Measurements from ENCODE around the gene ROGDI. TPM values are rescaled to one million over a fixed set of nuclear protein-coding genes. Genes with fewer than 3 reads are reported as not detected.

The ROGDI gene
- total RNA-seq, 2 experiments from 2014 or later, result 6.3 to 7.6 TPM

DNA sequence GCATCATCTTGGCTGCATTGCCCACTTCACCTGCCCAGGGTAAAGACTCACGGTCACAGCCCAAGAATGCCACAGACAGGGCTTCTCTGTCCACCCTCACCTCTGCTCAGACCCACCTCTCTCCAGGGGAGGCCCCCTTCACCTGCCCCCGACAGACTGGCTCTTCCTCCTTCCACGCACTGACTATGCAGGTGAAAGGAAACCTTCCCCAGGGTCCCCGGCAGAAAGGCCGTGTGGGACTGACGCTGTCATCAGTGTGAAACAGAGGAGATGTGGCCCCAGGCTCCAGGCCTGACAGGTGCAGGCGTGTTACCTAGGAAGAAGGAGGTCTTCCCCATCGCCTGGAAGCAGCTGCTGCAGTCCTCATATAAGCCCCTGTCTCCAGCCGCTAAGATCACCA lies 9.3 kb upstream of the ROGDI start:
- Histone ChIP-seq H3K9me3 (ENCODE audit: low read length) (no peaks in the 10 kb centered on the region), H3K36me3 (ENCODE audit: insufficient read depth, low read length) (peaks cover 83% of the 10 kb centered on the region), H3K9me2 (ENCODE audit: insufficient read depth, low read length) (no peaks in the 10 kb centered on the region), H3K79me2 (ENCODE audit: insufficient read depth, low read depth, low read length) (no peaks in the 10 kb centered on the region), H4K20me1 (ENCODE audit: insufficient read depth, low read length) (no peaks in the 10 kb centered on the region), H2AFZ (ENCODE audit: low read length) (no peak overlapping the region), H3K4me1 (ENCODE audit: insufficient read depth, low read length, poor library complexity, severe bottlenecking) (no peaks in the 10 kb centered on the region), H3K4me2 (ENCODE audit: low read length) (no peak overlapping the region), H3K4me3 (ENCODE audit: low read depth, low read length, poor library complexity, severe bottlenecking) (no peak overlapping the region), H3K27ac (ENCODE audit: low read depth, low read length, poor library complexity, severe bottlenecking) (no peak overlapping the region)
- DNase-seq (ENCODE audit: low spot score), result no peak
- CTCF ChIA-PET (ENCODE audit: unreplicated experiment), result no interaction called here
- no TSS peak for BruUV-seq (replicated peaks)
- TF ChIP-seq EZH2phosphoT487 (IDR thresholded peaks at IDR 0.05; ENCODE audit: borderline replicate concordance, low read depth, low read length), result no peak
- TF ChIP-seq, protein P1, sequence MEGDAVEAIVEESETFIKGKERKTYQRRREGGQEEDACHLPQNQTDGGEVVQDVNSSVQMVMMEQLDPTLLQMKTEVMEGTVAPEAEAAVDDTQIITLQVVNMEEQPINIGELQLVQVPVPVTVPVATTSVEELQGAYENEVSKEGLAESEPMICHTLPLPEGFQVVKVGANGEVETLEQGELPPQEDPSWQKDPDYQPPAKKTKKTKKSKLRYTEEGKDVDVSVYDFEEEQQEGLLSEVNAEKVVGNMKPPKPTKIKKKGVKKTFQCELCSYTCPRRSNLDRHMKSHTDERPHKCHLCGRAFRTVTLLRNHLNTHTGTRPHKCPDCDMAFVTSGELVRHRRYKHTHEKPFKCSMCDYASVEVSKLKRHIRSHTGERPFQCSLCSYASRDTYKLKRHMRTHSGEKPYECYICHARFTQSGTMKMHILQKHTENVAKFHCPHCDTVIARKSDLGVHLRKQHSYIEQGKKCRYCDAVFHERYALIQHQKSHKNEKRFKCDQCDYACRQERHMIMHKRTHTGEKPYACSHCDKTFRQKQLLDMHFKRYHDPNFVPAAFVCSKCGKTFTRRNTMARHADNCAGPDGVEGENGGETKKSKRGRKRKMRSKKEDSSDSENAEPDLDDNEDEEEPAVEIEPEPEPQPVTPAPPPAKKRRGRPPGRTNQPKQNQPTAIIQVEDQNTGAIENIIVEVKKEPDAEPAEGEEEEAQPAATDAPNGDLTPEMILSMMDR (conservative IDR thresholded peaks at IDR 0.05; ENCODE audit: low read length), result no peak
- intact Hi-C loops (cut with micrococcal nuclease; ENCODE audit: unreplicated experiment), result no loop called here
- POLR2A ChIA-PET, result no interaction called here

- no peak overlapping the region for H3K4me3 ChIP-seq (ENCODE audit: low read depth, low read length, poor library complexity, severe bottlenecking)
- no peaks in the 10 kb centered on the region for H4K20me1 ChIP-seq (ENCODE audit: insufficient read depth, low read length)
- no peaks in the 10 kb centered on the region for H3K79me2 ChIP-seq (ENCODE audit: insufficient read depth, low read depth, low read length)
- no peak overlapping the region for H3K4me2 ChIP-seq (ENCODE audit: low read length)
- H3K9me2 ChIP-seq (ENCODE audit: insufficient read depth, low read length), result no peaks in the 10 kb centered on the region
- BruUV-seq (replicated peaks), result no TSS peak
- H3K9me3 ChIP-seq (ENCODE audit: low read length), result no peaks in the 10 kb centered on the region
- no peak for DNase-seq (ENCODE audit: low spot score)
- no peaks in the 10 kb centered on the region for H3K4me1 ChIP-seq (ENCODE audit: insufficient read depth, low read length, poor library complexity, severe bottlenecking)
- ChIA-PET CTCF (ENCODE audit: unreplicated experiment) (no interaction called here), POLR2A (no interaction called here)
- no peak overlapping the region for H3K27ac ChIP-seq (ENCODE audit: low read depth, low read length, poor library complexity, severe bottlenecking)
- TF ChIP-seq, protein P1 (conservative IDR thresholded peaks at IDR 0.05; ENCODE audit: low read length), result no peak
- no peak for TF ChIP-seq EZH2phosphoT487 (IDR thresholded peaks at IDR 0.05; ENCODE audit: borderline replicate concordance, low read depth, low read length)
- H2AFZ ChIP-seq (ENCODE audit: low read length), result no peak overlapping the region
- intact Hi-C loops (cut with micrococcal nuclease; ENCODE audit: unreplicated experiment), result no loop called here
- H3K36me3 ChIP-seq (ENCODE audit: insufficient read depth, low read length), result peaks cover 83% of the 10 kb centered on the region
Measured at GRCh38 chr16:4811242-4811641, 8.8 kb upstream of the ROGDI start.

DNA sequence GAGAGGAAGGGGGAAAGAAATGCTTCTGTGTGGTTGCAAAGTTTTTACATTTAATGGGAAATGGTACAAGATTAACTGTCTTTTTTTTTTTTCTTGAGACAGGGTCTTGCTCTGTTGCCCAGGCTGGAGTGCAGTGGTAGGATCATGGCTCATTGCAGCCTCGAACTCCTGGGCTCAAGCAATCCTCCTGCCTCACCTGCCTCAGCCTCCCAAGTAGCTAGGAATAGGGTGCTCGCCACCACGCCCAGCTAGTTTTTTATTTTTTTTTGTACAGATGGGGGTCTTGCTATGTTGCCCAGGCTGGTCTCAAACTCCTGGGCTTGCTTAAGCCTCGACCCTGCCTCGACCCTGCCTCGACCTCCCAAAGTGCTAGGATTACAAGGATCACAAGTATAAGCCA lies 3.8 kb upstream of the ROGDI start:
- Histone ChIP-seq H3K79me2 (ENCODE audit: insufficient read depth, low read depth, low read length) (no peaks in the 10 kb centered on the region), H3K9me2 (ENCODE audit: insufficient read depth, low read length) (no peaks in the 10 kb centered on the region), H3K4me3 (ENCODE audit: low read depth, low read length, poor library complexity, severe bottlenecking) (no peak overlapping the region), H3K27ac (ENCODE audit: low read depth, low read length, poor library complexity, severe bottlenecking) (no peak overlapping the region), H4K20me1 (ENCODE audit: insufficient read depth, low read length) (no peaks in the 10 kb centered on the region), H3K9me3 (ENCODE audit: low read length) (no peaks in the 10 kb centered on the region), H3K4me2 (ENCODE audit: low read length) (no peak overlapping the region), H3K36me3 (ENCODE audit: insufficient read depth, low read length) (peaks cover 56% of the 10 kb centered on the region), H2AFZ (ENCODE audit: low read length) (no peak overlapping the region), H3K4me1 (ENCODE audit: insufficient read depth, low read length, poor library complexity, severe bottlenecking) (peaks cover 18% of the 10 kb centered on the region)
- ChIA-PET CTCF (ENCODE audit: unreplicated experiment) (no interaction called here), POLR2A (no interaction called here)
- BruUV-seq (replicated peaks), result no TSS peak
- DNase-seq (ENCODE audit: low spot score), result no peak
- intact Hi-C loops (cut with micrococcal nuclease; ENCODE audit: unreplicated experiment), result no loop called here
- no peak for TF ChIP-seq EZH2phosphoT487 (IDR thresholded peaks at IDR 0.05; ENCODE audit: borderline replicate concordance, low read depth, low read length)
- TF ChIP-seq, protein P1 (conservative IDR thresholded peaks at IDR 0.05; ENCODE audit: low read length), result no peak

Data from OCI-LY7 (cell line).